B cell (primary cell): Measurements from ENCODE around the gene SMCO2. TPM values are rescaled to one million over a fixed set of nuclear protein-coding genes. Genes with fewer than 3 reads are reported as not detected.
A peak's percentile ranks its signal among the peaks of the same experiment; 100 is the strongest.

Experiments
- ATAC-seq: fragments of 200-7000 bp; cut with Tn5 transposase; one replicate; pipeline ENCODE4 v1.10.0; 2021; ENCODE audit warnings: low read depth, mild to moderate bottlenecking, moderate number of reproducible peaks, moderate library complexity
- CTCF ChIA-PET: fragments of 350-600 bp; sonication (Branson Sonifier 250); formaldehyde crosslinking; loops from one replicate; lab custom pipeline; 2021; ENCODE audit warnings: antibody characterized with exemption, inconsistent platforms; lab: Charles Lee
- POLR2A ChIA-PET: fragments of 350-600 bp; sonication (Branson Sonifier 250); formaldehyde crosslinking; loops from one replicate; lab custom pipeline; 2021; ENCODE audit warnings: antibody characterized with exemption; lab: Charles Lee
- DNase-seq: peaks from one replicate; pipeline ENCODE4 v3.0.0; 2013
- H2AFZ ChIP-seq: 2 replicates; pipeline ENCODE4 v1.6.1; 2012; ENCODE audit warnings: mild to moderate bottlenecking, low read depth, low read length; ENCODE audit not compliant: insufficient read depth, poor library complexity, severe bottlenecking
- H3K27ac ChIP-seq, 2 donors: 1 replicate in 1 of 2; 2 replicates in 1 of 2; pipeline ENCODE4 v1.5.1; 2012 to 2013; ENCODE audit warnings: low read length in 2 of 2, mild to moderate bottlenecking in 2 of 2, moderate library complexity in 1 of 2
- H3K27me3 ChIP-seq, 4 experiments: fragments of 200-600 bp in 1 of 4; sonication (generic) in 1 of 4; replicated peaks in 1 of 4; 1 replicate in 2 of 4; 2 replicates in 2 of 4; pipeline versions ENCODE4 v1.6.1 to v1.7.0; 2013 to 2016; ENCODE audit warnings: low read length in 3 of 4, mild to moderate bottlenecking in 2 of 4, mixed read lengths in 1 of 4, moderate library complexity in 1 of 4; ENCODE audit not compliant: insufficient read depth in 4 of 4, control insufficient read depth in 3 of 4; ENCODE audit errors: control extremely low read depth in 1 of 4
- H3K36me3 ChIP-seq, 2 experiments: replicated peaks in 1 of 2; 1 replicate in 1 of 2; 2 replicates in 1 of 2; pipeline versions ENCODE4 v1.6.1 to v1.7.1; 2013; ENCODE audit warnings: low read length in 1 of 2; ENCODE audit not compliant: insufficient read depth in 2 of 2, control insufficient read depth in 1 of 2; ENCODE audit errors: control extremely low read depth in 1 of 2, extremely low read depth in 1 of 2
- H3K4me1 ChIP-seq, 2 donors: fragments of 200-600 bp in 1 of 2; sonication (generic) in 1 of 2; 1 replicate in 1 of 2; 2 replicates in 1 of 2; pipeline versions ENCODE4 v1.5.1 to v1.6.1; 2013 to 2017; ENCODE audit warnings: low read length in 2 of 2; ENCODE audit not compliant: control insufficient read depth in 2 of 2, insufficient read depth in 2 of 2
- H3K4me2 ChIP-seq: replicated peaks from 2 replicates; pipeline ENCODE3; 2012; ENCODE audit warnings: mild to moderate bottlenecking, low read depth, low read length; ENCODE audit not compliant: poor library complexity, severe bottlenecking
- H3K4me3 ChIP-seq, 5 experiments: fragments of 200-600 bp in 1 of 5; sonication (generic) in 1 of 5; 1 replicate in 3 of 5; 2 replicates in 2 of 5; pipeline versions ENCODE4 v1.5.1 to v1.7.0; 2011 to 2016; ENCODE audit warnings: low read length in 4 of 5, mild to moderate bottlenecking in 4 of 5, low read depth in 2 of 5, control low read depth in 1 of 5, moderate library complexity in 1 of 5; ENCODE audit not compliant: insufficient read depth in 1 of 5; ENCODE audit errors: control extremely low read depth in 1 of 5, extremely low read depth in 1 of 5
- H3K79me2 ChIP-seq: fragments of 200-600 bp; sonication (generic); one replicate; pipeline ENCODE4 v1.6.0; 2016; ENCODE audit warnings: low read length; ENCODE audit not compliant: control insufficient read depth, insufficient read depth
- H3K9ac ChIP-seq: fragments of 200-600 bp; sonication (generic); 2 replicates; pipeline ENCODE4 v1.6.1; 2017; ENCODE audit warnings: mild to moderate bottlenecking, low read length, moderate library complexity
- H3K9me3 ChIP-seq, 3 donors: one replicate each; pipeline versions ENCODE4 v1.6.1 to v1.7.1; 2013; ENCODE audit warnings: low read length in 2 of 3; ENCODE audit not compliant: control insufficient read depth in 2 of 3, insufficient read depth in 1 of 3; ENCODE audit errors: control extremely low read depth in 1 of 3
- H4K20me1 ChIP-seq: 2 replicates; pipeline ENCODE4 v1.6.0; 2012; ENCODE audit warnings: mild to moderate bottlenecking, low read length; ENCODE audit not compliant: insufficient read depth, control insufficient read depth, poor library complexity, severe bottlenecking
- H3K27ac Mint-ChIP-seq: one replicate; pipeline ENCODE4 v1.8.0; 2021; ENCODE audit warnings: mixed read lengths
- H3K27me3 Mint-ChIP-seq: one replicate; pipeline ENCODE4 v1.8.0; 2021; ENCODE audit warnings: mixed read lengths
- H3K4me1 Mint-ChIP-seq: one replicate; pipeline ENCODE4 v1.8.0; 2021; ENCODE audit warnings: mixed read lengths
- H3K4me3 Mint-ChIP-seq: one replicate; pipeline ENCODE4 v1.8.0; 2021; ENCODE audit warnings: mixed read lengths
- H3K9me3 Mint-ChIP-seq: one replicate; pipeline ENCODE4 v1.8.0; 2022; ENCODE audit warnings: mixed read lengths; ENCODE audit not compliant: insufficient read depth
- EZH2 ChIP-seq: IDR thresholded peaks from 2 replicates; pipeline ENCODE4 v1.6.1; 2012; ENCODE audit warnings: borderline replicate concordance, low read depth, mild to moderate bottlenecking, moderate library complexity, low read length; ENCODE audit not compliant: insufficient read depth, poor library complexity, severe bottlenecking
- WGBS: methylation state at CpG from one replicate; pipeline ENCODE4 v1.1.5; 2013; ENCODE audit warnings: missing lambda C conversion rate; ENCODE audit not compliant: insufficient coverage; 5-methylcytosine and 5-hydroxymethylcytosine counted together
- intact Hi-C: fragments of 100-400 bp; cut with micrococcal nuclease; formaldehyde crosslinking; loops from one replicate; pipeline ENCODE4 v1.10.0; 2022
- polyA plus RNA-seq: library from polyadenylated mRNA; depleted of rRNA; stranded (reverse); fragments of >200 nt; gene quantifications from 2 replicates; pipeline ENCODE4 v1.2.3, GENCODE V29; 2012
- total RNA-seq, 2 donors: library from RNA; stranded (reverse); fragments of 120-200 nt in 1 of 2; gene quantifications; 1 replicate in 1 of 2; 2 replicates in 1 of 2; pipeline versions ENCODE4 v1.2.3 to v1.2.4, GENCODE V29; 2013 to 2022
- TF ChIP-seq, protein P1 (sequence below): fragments of 200-600 bp; IDR thresholded peaks from one replicate; pipeline ENCODE4 v1.8.0; 2022; ENCODE audit warnings: antibody characterized with exemption, mild to moderate bottlenecking

SMCO2 gene
- total and polyA plus RNA-seq, 2 donors (not counting 1 experiment from before 2014, with no cell fraction given), result 0.15 TPM; not detected in 1

DNA sequence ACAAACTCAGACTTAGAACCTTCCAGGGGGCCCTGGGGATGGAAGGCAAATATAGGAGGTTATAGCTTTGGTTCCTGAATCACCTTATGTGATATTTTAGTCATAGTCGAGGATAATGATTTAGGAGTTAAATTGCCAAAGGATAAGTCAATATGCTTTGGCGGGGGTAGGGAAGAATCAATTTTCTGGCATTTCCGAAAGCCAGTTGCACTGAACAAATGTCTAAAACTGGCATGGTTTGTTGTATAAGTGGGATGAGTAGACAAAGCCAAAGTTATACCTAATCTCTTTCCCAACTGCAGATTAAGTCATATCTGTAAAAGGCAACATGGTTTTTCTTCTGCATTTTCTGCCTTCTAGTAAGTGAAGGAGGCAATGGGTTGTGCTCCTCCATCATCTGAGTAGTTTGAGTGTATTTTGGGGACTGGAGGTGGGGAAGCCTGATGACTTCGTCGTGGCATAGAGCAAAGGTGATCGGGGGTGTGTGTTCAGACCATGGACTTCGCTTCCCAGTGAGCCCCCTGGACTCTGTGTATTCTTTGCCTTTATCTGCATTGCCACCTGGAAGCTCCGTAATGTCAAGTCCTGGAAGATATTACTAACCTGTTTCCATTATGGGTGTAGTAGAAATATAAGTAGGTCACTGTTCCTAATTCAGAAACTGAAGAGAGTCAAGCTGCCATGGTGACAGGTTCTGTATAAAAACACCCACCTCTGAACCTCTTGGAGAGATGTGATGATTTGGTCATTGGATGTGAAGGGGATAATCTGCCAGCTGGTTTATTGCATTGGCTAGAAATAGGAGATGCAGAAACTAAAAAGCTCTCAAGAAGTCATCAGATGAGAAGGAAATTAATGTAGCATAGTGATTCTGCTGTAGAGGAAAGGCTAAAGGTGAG, 102.0 kb downstream of the SMCO2 start:
- Mint-ChIP-seq H3K27me3 (peaks cover 10% of the 10 kb centered on the region), H3K4me3 (no peak overlapping the region), H3K4me1 (peaks cover 26% of the 10 kb centered on the region), H3K9me3 (no peaks in the 10 kb centered on the region), H3K27ac (no peak overlapping the region)
- DNase-seq (no peak), ATAC-seq (no peak)
- Histone ChIP-seq H3K36me3 (no peaks in the 10 kb centered on the region), H3K27me3 (no peaks in the 10 kb centered on the region), H3K9me3 (no peaks in the 10 kb centered on the region), H4K20me1 (no peaks in the 10 kb centered on the region), H3K4me2 (no peak overlapping the region), H3K79me2 (peaks cover 18% of the 10 kb centered on the region), H3K27ac (no peak overlapping the region), H2AFZ (no peak overlapping the region), H3K9ac (no peak overlapping the region), H3K4me1 (peaks cover 6 to 12% of the 10 kb centered on the region in 2 donors), H3K4me3 (no peak overlapping the region)
- POLR2A ChIA-PET, result no interaction called here
- 88% methylated on average over 7 of the region's 8 CpGs for WGBS
- TF ChIP-seq EZH2, result no peak
- TF ChIP-seq, protein P1, sequence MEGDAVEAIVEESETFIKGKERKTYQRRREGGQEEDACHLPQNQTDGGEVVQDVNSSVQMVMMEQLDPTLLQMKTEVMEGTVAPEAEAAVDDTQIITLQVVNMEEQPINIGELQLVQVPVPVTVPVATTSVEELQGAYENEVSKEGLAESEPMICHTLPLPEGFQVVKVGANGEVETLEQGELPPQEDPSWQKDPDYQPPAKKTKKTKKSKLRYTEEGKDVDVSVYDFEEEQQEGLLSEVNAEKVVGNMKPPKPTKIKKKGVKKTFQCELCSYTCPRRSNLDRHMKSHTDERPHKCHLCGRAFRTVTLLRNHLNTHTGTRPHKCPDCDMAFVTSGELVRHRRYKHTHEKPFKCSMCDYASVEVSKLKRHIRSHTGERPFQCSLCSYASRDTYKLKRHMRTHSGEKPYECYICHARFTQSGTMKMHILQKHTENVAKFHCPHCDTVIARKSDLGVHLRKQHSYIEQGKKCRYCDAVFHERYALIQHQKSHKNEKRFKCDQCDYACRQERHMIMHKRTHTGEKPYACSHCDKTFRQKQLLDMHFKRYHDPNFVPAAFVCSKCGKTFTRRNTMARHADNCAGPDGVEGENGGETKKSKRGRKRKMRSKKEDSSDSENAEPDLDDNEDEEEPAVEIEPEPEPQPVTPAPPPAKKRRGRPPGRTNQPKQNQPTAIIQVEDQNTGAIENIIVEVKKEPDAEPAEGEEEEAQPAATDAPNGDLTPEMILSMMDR, result no peak
- CTCF ChIA-PET, result no interaction called here
- intact Hi-C loops, result no loop called here

DNA sequence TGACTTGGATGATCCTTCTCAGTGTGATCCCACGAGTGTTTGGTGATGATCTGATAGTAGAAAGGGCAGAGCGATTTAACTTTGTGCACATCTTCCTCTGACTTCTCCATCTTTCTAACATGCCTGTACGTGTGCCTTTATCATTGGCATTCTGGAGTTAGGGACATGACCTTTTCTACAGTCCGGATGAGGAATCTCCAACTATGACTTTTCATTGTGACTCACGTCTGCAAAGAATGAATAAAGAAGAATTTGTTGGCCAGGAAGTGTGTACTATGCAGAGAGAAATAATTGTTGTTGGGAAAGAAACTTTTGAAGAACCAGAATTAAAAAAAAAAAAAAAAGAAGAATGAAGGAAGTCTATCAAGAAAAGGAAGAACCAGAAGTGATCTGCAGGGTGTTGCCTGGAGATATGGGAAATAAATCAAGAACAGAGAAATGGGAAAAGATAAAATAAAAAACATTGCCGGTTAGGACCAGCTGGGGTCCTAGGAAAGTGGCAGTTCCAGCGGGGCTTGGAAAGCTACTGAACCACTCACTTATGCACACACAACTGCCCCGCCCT, 102.8 kb downstream of the SMCO2 start:
- no peaks in the 10 kb centered on the region for H4K20me1 ChIP-seq
- H2AFZ ChIP-seq, result no peak overlapping the region
- H3K4me3 ChIP-seq, result no peak overlapping the region
- DNase-seq (no peak), ATAC-seq (no peak)
- peaks cover 6 to 13% of the 10 kb centered on the region in 2 donors for H3K4me1 ChIP-seq
- Mint-ChIP-seq H3K4me1 (peaks cover 30% of the 10 kb centered on the region), H3K9me3 (no peaks in the 10 kb centered on the region), H3K27ac (no peak overlapping the region), H3K4me3 (no peak overlapping the region), H3K27me3 (peaks cover 9% of the 10 kb centered on the region)
- no peaks in the 10 kb centered on the region for H3K27me3 ChIP-seq
- peak overlapping the region; percentile 25 for H3K4me2 ChIP-seq
- whole genome bisulfite sequencing, result 43% methylated on average over 2 of the region's 8 CpGs
- TF ChIP-seq EZH2, result no peak
- TF ChIP-seq, protein P1, result no peak
- POLR2A ChIA-PET, result no interaction called here
- no peak overlapping the region for H3K9ac ChIP-seq
- intact Hi-C loops, result no loop called here
- H3K79me2 ChIP-seq, result peaks cover 11% of the 10 kb centered on the region
- H3K27ac ChIP-seq, result no peak overlapping the region
- H3K9me3 ChIP-seq, result no peaks in the 10 kb centered on the region
- CTCF ChIA-PET, result no interaction called here
- no peaks in the 10 kb centered on the region for H3K36me3 ChIP-seq
